MG63 (cell line): ENCODE results near the gene TBCD. TPM values are rescaled to one million over a fixed set of nuclear protein-coding genes. Genes with fewer than 3 reads are reported as not detected.

Experiments
- DNase-seq: peaks from one replicate; pipeline ENCODE4 v3.0.0-alpha.2; 2020
- H3K27me3 ChIP-seq: fragments of 250-450 bp; sonication (Bioruptor Pico); 2 replicates; pipeline ENCODE4 v1.5.1; 2020; ENCODE audit warnings: mild to moderate bottlenecking, moderate library complexity
- H3K36me3 ChIP-seq: fragments of 250-450 bp; sonication (Bioruptor Pico); 2 replicates; pipeline ENCODE4 v1.5.1; 2020; ENCODE audit warnings: mild to moderate bottlenecking, moderate library complexity
- H3K4me3 ChIP-seq: fragments of 250-450 bp; sonication (Bioruptor Pico); 2 replicates; pipeline ENCODE4 v1.5.1; 2020; ENCODE audit warnings: mild to moderate bottlenecking, moderate library complexity
- H3K9me3 ChIP-seq: fragments of 250-450 bp; sonication (Bioruptor Pico); 2 replicates; pipeline ENCODE4 v1.5.1; 2020; ENCODE audit warnings: mild to moderate bottlenecking, moderate library complexity
- total RNA-seq: library from RNA; depleted of rRNA; stranded (reverse); fragments of >200 nt; shearing (Covaris generic); gene quantifications from 2 replicates; pipeline ENCODE4 v1.2.3, GENCODE V29; 2014; ENCODE audit warnings: low replicate concordance

Gene TBCD
- total RNA-seq, 1 experiment from 2014 or later = 73.6 TPM

- H3K36me3 ChIP-seq = peaks cover 8% of the 10 kb centered on the region; the same call in 1 of the 2 replicates
- DNase-seq = no peak
- no peaks in the 10 kb centered on the region for H3K27me3 ChIP-seq
- no peak overlapping the region for H3K4me3 ChIP-seq
- H3K9me3 ChIP-seq = no peaks in the 10 kb centered on the region
These were observed 148.1 kb downstream of the TBCD start for GRCh38 chr17:82899941-82900340.

GRCh38 chr17:82900741-82901140 lies 148.9 kb downstream of the TBCD start:
- Histone ChIP-seq H3K36me3 (peaks cover 8% of the 10 kb centered on the region; the same call in 1 of the 2 replicates), H3K4me3 (no peak overlapping the region)
- DNase-seq = no peak

DNA sequence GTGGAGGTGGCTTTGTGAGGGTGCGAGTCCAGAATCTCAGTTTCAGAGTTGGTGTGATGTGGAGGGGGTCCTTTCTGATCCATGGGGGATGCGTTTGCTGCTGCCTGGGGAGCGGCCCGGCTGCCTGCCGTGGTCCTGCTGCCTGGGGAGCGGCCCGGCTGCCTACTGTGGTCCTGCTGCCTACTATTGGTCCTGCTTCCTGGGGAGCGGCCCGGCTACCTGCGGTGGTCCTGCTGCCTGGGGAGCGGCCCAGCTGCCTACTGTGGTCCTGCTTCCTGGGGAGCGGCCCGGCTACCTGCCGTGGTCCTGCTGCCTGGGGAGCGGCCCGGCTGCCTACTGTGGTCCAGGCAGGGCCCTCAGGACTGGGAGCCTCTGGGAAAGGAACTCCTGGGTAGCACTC lies 149.5 kb downstream of the TBCD start:
- Histone ChIP-seq H3K27me3 (no peaks in the 10 kb centered on the region), H3K4me3 (no peak overlapping the region), H3K9me3 (no peaks in the 10 kb centered on the region), H3K36me3 (peaks cover 8% of the 10 kb centered on the region; the same call in 1 of the 2 replicates)
- no peak for DNase-seq

More at GRCh38 chr17:82900741-82901140, 148.9 kb downstream of the TBCD start:
- no peaks in the 10 kb centered on the region for H3K27me3 ChIP-seq
- H3K9me3 ChIP-seq = no peaks in the 10 kb centered on the region

- Histone ChIP-seq H3K36me3 (peaks cover 8% of the 10 kb centered on the region), H3K9me3 (no peaks in the 10 kb centered on the region), H3K4me3 (no peak overlapping the region), H3K27me3 (no peaks in the 10 kb centered on the region)
- no peak for DNase-seq
These were observed 150.0 kb downstream of the TBCD start for GRCh38 chr17:82901856-82902255.

- DNase-seq = no peak
- no peaks in the 10 kb centered on the region for H3K9me3 ChIP-seq
- no peaks in the 10 kb centered on the region for H3K27me3 ChIP-seq
- H3K36me3 ChIP-seq = peaks cover 10% of the 10 kb centered on the region
- no peak overlapping the region for H3K4me3 ChIP-seq
These were observed 151.4 kb downstream of the TBCD start for GRCh38 chr17:82902972-82903874.

GRCh38 chr17:82905130-82905529 lies 153.3 kb downstream of the TBCD start:
- Histone ChIP-seq H3K4me3 (no peak overlapping the region), H3K27me3 (no peaks in the 10 kb centered on the region), H3K36me3 (peaks cover 10% of the 10 kb centered on the region), H3K9me3 (no peaks in the 10 kb centered on the region)
- DNase-seq = no peak

GRCh38 chr17:82907797-82908542 lies 156.1 kb downstream of the TBCD start:
- Histone ChIP-seq H3K9me3 (no peaks in the 10 kb centered on the region), H3K36me3 (peaks cover 8% of the 10 kb centered on the region), H3K4me3 (no peak overlapping the region), H3K27me3 (no peaks in the 10 kb centered on the region)
- no peak for DNase-seq

- no peak overlapping the region for H3K4me3 ChIP-seq
- H3K9me3 ChIP-seq = no peaks in the 10 kb centered on the region
- H3K27me3 ChIP-seq = no peaks in the 10 kb centered on the region
- peaks cover 13% of the 10 kb centered on the region for H3K36me3 ChIP-seq
- DNase-seq = no peak
These were observed 156.8 kb downstream of the TBCD start for GRCh38 chr17:82908543-82909160.

- H3K4me3 ChIP-seq = no peak overlapping the region
- H3K27me3 ChIP-seq = no peaks in the 10 kb centered on the region
- no peaks in the 10 kb centered on the region for H3K9me3 ChIP-seq
- no peak for DNase-seq
- peaks cover 16% of the 10 kb centered on the region for H3K36me3 ChIP-seq
These were observed 157.5 kb downstream of the TBCD start for GRCh38 chr17:82909322-82909904.

DNA sequence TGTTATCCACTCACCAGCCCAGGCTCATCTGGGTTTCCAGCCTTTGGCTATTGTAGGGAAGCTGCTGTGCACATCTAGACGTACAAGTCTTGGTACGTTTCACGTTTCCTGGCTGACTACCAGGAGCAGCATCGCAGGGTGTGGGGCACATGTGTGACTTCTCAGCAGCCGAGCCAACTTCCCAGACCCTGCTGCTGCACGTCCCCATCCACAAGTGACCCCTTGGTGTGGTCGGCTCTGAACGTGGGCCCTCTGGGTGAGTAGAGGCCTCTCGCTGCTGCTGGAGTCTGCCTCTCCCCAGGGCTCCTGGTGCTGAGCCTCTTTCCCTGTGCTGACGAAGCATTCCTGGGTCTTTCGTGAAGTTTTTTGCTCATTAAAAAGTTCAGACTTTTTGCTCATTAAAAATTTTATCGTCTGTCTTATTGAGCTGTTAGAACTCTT lies 158.2 kb downstream of the TBCD start:
- H3K9me3 ChIP-seq = no peaks in the 10 kb centered on the region
- no peak for DNase-seq
- peaks cover 16% of the 10 kb centered on the region for H3K36me3 ChIP-seq

DNA sequence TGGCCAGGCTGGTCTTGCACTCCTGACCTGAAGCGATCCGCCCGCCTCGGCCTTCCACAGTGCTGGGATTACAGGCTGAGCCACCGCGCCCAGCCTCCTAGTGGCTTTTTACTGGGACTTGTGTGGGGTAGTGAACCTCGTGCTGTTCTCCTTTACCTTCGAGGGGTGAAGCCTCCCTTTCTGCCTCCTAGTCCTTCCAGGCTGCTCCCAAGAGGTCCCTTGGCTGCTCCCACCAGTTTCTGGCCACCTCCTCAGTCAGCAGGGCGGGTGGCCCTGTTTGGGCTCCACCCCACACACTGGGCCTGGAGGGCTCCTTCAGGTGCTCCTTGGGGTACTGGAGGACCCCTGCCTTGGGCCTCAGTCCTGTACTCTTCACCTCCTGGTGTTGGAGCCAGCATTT lies 158.9 kb downstream of the TBCD start:
- Histone ChIP-seq H3K27me3 (no peaks in the 10 kb centered on the region), H3K36me3 (peaks cover 16% of the 10 kb centered on the region), H3K9me3 (no peaks in the 10 kb centered on the region), H3K4me3 (no peak overlapping the region)
- no peak for DNase-seq

More for the DNA sequence above, 158.2 kb downstream of the TBCD start:
- H3K27me3 ChIP-seq = no peaks in the 10 kb centered on the region
- no peak overlapping the region for H3K4me3 ChIP-seq

DNA sequence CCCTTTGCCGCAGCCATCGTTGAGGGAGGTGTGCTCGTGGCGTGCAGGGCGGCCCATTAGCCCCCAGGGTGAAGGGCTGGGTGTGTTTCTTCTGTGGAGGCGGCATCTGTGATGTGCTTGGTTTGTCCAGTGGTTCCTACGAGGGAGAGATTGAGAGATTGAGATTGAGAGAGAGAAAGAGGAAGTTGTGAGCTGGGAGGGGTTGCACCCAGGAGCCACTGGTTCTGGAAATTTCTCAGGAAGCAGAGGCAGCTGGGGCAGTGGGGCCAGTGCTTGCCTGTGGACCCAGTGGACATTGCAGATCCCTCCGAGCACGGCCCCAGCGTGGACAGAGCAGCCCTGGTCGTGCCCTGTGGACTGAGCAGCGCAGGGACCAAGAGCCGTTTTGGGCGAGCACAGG lies 160.0 kb downstream of the TBCD start:
- no peak overlapping the region for H3K4me3 ChIP-seq
- no peaks in the 10 kb centered on the region for H3K9me3 ChIP-seq
- no peak for DNase-seq
- H3K36me3 ChIP-seq = peaks cover 16% of the 10 kb centered on the region
- no peaks in the 10 kb centered on the region for H3K27me3 ChIP-seq

- no peak overlapping the region for H3K4me3 ChIP-seq
- DNase-seq = no peak
- H3K9me3 ChIP-seq = no peaks in the 10 kb centered on the region
- no peaks in the 10 kb centered on the region for H3K27me3 ChIP-seq
- H3K36me3 ChIP-seq = peaks cover 14% of the 10 kb centered on the region
These were observed 160.7 kb downstream of the TBCD start for GRCh38 chr17:82912484-82913089.

DNA sequence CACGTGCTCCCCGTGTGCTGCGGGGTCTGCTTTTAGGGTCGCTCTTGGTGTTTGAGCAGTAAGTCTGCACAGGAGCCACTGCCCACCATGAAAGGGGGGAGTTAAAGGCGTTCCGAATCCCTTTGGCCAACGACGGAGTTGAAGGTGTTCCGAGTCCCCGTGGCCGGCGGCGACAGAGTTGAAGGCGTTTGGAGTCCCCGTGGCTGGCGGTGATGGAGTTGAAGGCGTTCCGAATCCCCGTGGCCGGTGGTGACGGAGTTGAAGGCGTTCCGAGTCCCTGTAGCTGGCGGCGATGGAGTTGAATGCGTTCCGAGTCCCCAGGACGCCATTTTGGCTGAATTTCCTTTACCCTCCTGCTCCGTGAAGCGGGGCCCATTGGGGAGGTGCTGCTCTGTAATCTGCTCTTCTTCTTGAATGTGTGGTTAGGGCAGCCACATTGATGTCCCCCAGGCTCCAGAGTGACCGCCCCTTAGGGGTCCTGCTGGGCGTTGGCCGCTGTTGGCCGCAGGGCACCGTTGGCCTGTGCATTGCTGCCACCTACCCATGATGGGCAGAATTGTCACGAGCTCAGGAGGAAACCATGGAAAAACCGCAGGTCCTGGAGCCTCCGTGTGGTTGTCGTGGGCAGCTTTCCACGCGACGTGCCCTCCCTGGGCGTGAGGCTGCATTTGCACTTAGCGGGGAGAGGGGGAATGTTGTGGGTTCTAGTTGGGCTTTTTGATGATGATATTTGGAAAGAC lies 161.6 kb downstream of the TBCD start:
- DNase-seq = no peak
- Histone ChIP-seq H3K4me3 (no peak overlapping the region), H3K36me3 (peaks cover 16% of the 10 kb centered on the region), H3K27me3 (no peaks in the 10 kb centered on the region), H3K9me3 (no peaks in the 10 kb centered on the region)

GRCh38 chr17:82914375-82914774 lies 162.5 kb downstream of the TBCD start:
- peaks cover 16% of the 10 kb centered on the region for H3K36me3 ChIP-seq
- H3K27me3 ChIP-seq = no peaks in the 10 kb centered on the region
- DNase-seq = no peak
- H3K9me3 ChIP-seq = no peaks in the 10 kb centered on the region
- no peak overlapping the region for H3K4me3 ChIP-seq
